Right lobe of liver (tissue), 6 donors: ENCODE results near the gene RAP1GAP. TPM values are rescaled to one million over a fixed set of nuclear protein-coding genes. Genes with fewer than 3 reads are reported as not detected.

ENCODE experiments used
- ATAC-seq, 4 donors: fragments of 200-7000 bp; cut with Tn5 transposase; one replicate each; pipeline ENCODE4 v1.9.1; 2020; ENCODE audit warnings: mild to moderate bottlenecking in 4 of 4, moderate library complexity in 4 of 4
- DNase-seq, 3 donors: peaks; one replicate each; pipeline ENCODE4 v3.0.0-alpha.2; 2020
- H3K27ac ChIP-seq, 3 donors: fragments of 200-600 bp; one replicate each; pipeline ENCODE4 v1.8.0; 2022
- H3K27me3 ChIP-seq, 2 donors: fragments of 200-600 bp; one replicate each; pipeline ENCODE4 v1.8.0; 2022
- H3K36me3 ChIP-seq, 4 donors: fragments of 200-600 bp; sonication (generic) in 1 of 4; one replicate each; pipeline versions ENCODE4 v1.5.1 to v1.8.0; 2017 to 2022; ENCODE audit warnings: control low read depth in 1 of 4
- H3K4me1 ChIP-seq, 4 donors: fragments of 200-600 bp; sonication (generic) in 1 of 4; one replicate each; pipeline versions ENCODE4 v1.5.1 to v1.8.0; 2017 to 2022; ENCODE audit warnings: control low read depth in 1 of 4
- H3K4me3 ChIP-seq, 3 donors: fragments of 200-600 bp; one replicate each; pipeline ENCODE4 v1.8.0; 2022
- H3K9me3 ChIP-seq, 4 donors: fragments of 200-600 bp; sonication (generic) in 1 of 4; one replicate each; pipeline versions ENCODE4 v1.5.1 to v1.8.0; 2017 to 2022; ENCODE audit warnings: control low read depth in 1 of 4
- CTCF ChIP-seq, 4 donors: fragments of 200-600 bp in 3 of 4; fragments of 450-650 bp in 1 of 4; IDR thresholded peaks; one replicate each; pipeline versions ENCODE4 v1.5.1 to v1.8.0; 2016 to 2022; ENCODE audit warnings: antibody characterized with exemption in 4 of 4, mild to moderate bottlenecking in 2 of 4
- POLR2A ChIP-seq: fragments of 450-650 bp; IDR thresholded peaks from one replicate; pipeline ENCODE4 v1.6.1; 2017; ENCODE audit warnings: antibody characterized with exemption, mild to moderate bottlenecking
- WGBS: methylation state at CpG from one replicate; pipeline ENCODE4 v1.1.6; 2018; ENCODE audit warnings: low coverage, low lambda C conversion rate; ENCODE audit not compliant: insufficient coverage; ENCODE audit errors: missing lambda C conversion rate; 5-methylcytosine and 5-hydroxymethylcytosine counted together
- intact Hi-C, 2 donors: fragments of 100-400 bp; cut with DNase I; formaldehyde crosslinking; loops; one replicate each; pipeline versions ENCODE4 v1.11.2 to v1.14.1; 2022
- total RNA-seq, 6 experiments: library from RNA; depleted of rRNA in 2 of 6; stranded (reverse); fragments of >200 nt in 2 of 6; fragmentation: NEBNext Ultra II Directional in 3 of 6; extraction: Animal tissue kit (Norgen Biotek cat#: 25700) in 3 of 6; gene quantifications; one replicate each; pipeline versions ENCODE4 v1.1.0 to v1.2.4, GENCODE V29; 2016 to 2023
- donor health status: DM: no; HTN: yes; CAD: no.
- donor health status: DM: no; HTN: no; CAD: no.
- donor health status: DM: no; HTN: no; CAD: no.
- donor health status: DM: no; HTN: yes; CAD: no.
- donor health status: DM: no; HTN: yes; CAD: no.

The RAP1GAP gene
- total RNA-seq, 6 experiments from 2014 or later, result 8.0 to 38.1 (median 22.2) TPM

DNA sequence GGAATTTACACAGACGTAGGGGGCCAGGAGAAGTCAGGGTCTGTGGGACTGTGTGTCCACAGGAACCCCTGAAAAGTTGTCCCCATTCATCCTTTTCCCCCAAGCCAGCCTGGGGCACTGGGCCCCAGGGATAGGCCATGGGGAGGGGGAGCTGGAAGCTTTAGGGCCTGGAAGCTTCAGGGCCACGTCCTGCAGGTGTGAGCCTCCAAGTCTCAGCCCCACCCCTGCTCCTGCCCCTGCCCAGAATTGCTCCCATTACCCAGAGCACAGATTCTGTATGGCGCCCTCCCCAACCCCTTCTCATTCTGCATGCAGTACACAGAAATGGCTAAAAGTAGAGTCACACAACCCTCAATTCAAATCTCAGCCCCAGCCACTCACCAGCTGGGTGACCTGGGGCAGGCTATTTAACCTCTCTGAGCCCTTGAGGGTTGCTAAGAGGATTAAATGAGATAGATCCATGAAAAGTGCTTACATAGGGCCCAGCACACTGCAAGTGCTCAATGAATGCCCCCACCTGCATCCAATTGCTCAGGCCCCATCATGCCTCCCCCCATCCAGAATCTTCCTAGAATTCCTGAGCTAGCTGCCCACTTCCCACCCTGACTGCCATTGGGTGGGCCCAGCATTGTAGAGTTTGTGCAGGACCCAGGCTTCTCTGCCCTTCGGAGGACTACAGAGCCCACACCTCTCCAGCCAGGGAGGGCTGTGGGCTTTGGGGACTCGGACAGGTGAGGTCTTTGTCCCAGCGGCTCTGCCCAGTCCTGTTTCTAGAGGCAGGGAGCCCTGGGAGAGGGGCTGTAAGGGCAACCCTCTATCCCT is 6.5 kb downstream of the RAP1GAP start:
- TF ChIP-seq POLR2A (no peak), CTCF (IDR thresholded peaks at IDR 0.05) (no peak)
- H3K36me3 ChIP-seq, result no peaks in the 10 kb centered on the region
- DNase-seq (peak; percentile 8 to 31 (median 28)), ATAC-seq (no peak)
- intact Hi-C loops, result loop anchor here (10.0 kb wide), 2 partner anchors 148 to 288 kb away; no protein-coding TSS in a partner anchor
- no peak overlapping the region for H3K4me3 ChIP-seq
- 83% methylated on average over 1 of the region's 6 CpGs for WGBS
- H3K9me3 ChIP-seq, result no peaks in the 10 kb centered on the region
- no peaks in the 10 kb centered on the region for H3K27me3 ChIP-seq
- no peaks in the 10 kb centered on the region for H3K4me1 ChIP-seq
- no peak overlapping the region for H3K27ac ChIP-seq

GRCh38 chr1:21661886-21662285 is 7.3 kb downstream of the RAP1GAP start:
- Histone ChIP-seq H3K27me3 (no peaks in the 10 kb centered on the region), H3K4me3 (no peak overlapping the region), H3K9me3 (no peaks in the 10 kb centered on the region), H3K27ac (no peak overlapping the region), H3K4me1 (no peaks in the 10 kb centered on the region), H3K36me3 (no peaks in the 10 kb centered on the region)
- ATAC-seq, result no peak
- intact Hi-C loops, result loop anchor here (10.0 kb wide), 2 partner anchors 147 to 287 kb away; no protein-coding TSS in a partner anchor
- 67% methylated on average over 1 of the region's 5 CpGs for WGBS
- DNase-seq, result peak in 2 of 3 donors; percentile 14 to 35
- TF ChIP-seq POLR2A (no peak), CTCF (IDR thresholded peaks at IDR 0.05) (no peak)

- TF ChIP-seq CTCF (IDR thresholded peaks at IDR 0.05), result no peak
- no peak for TF ChIP-seq POLR2A
- H3K27me3 ChIP-seq, result no peaks in the 10 kb centered on the region
- no peak for ATAC-seq
- no peak for DNase-seq
- intact Hi-C loops, result loop anchor here (10.0 kb wide), 3 partner anchors 65 to 285 kb away; no protein-coding TSS in a partner anchor
- WGBS, result no CpG with 5 or more reads among the region's 4 CpGs
- H3K9me3 ChIP-seq, result no peaks in the 10 kb centered on the region
- no peak overlapping the region for H3K27ac ChIP-seq
- H3K4me3 ChIP-seq, result no peak overlapping the region
- no peaks in the 10 kb centered on the region for H3K4me1 ChIP-seq
- H3K36me3 ChIP-seq, result no peaks in the 10 kb centered on the region
Observed at GRCh38 chr1:21659924-21660326, 9.2 kb downstream of the RAP1GAP start.

DNA sequence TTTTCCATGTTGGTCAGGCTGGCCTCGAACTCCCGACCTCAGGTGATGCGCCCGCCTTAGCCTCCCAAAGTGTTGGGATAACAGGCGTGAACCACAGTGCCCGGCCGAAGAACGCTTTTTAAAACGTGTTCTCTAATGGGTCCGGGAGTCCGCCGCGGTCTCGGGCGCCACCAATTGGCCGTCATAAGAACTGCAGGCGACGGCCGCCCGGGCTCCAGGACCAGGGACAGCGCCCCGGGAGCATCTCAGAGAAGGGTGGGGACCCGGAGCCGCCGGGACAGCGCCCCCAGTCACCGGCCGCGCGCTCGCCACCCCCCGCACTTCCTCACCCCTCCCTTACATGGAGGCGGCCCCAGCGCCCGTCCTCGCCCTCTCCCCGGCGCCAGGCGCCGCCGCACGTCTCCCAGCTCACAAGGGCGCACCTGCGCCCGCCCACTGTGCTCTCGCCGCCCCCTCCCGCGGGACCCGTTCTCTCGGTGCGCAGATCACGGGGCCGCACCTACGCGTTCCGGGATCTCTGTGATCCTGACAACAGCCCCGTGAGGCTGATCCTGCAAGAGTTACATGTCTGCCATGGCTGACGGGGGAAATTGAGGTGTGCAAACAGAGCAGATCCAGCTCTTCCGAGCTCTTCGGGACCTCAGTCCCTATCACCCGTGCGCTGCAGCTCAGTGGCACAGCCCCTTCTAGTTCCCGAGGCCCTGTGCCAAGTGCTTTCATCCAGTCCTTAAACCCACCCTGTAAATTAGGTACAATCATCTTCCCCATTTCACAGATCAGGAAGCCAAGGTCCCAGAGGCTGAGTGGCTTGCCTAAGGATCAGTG is 9.8 kb downstream of the RAP1GAP start:
- 9% methylated on average over 9 of the region's 64 CpGs for whole genome bisulfite sequencing
- intact Hi-C loops, result loop anchor here in 1 of 2 donors (10.0 kb wide), 1 partner anchor 65 kb away; no protein-coding TSS in a partner anchor
- H3K4me3 ChIP-seq, result no peak overlapping the region

More for the DNA sequence above, 9.8 kb downstream of the RAP1GAP start:
- Histone ChIP-seq H3K9me3 (no peaks in the 10 kb centered on the region), H3K36me3 (no peaks in the 10 kb centered on the region), H3K27me3 (no peaks in the 10 kb centered on the region), H3K27ac (no peak overlapping the region), H3K4me1 (no peaks in the 10 kb centered on the region)
- peak; percentile 92 to 97 (median 94) for TF ChIP-seq CTCF (IDR thresholded peaks at IDR 0.05)
- TF ChIP-seq POLR2A, result no peak
- ATAC-seq (peak; percentile 86 to 98 (median 92)), DNase-seq (peak; percentile 77 to 82 (median 79))
